Psoas muscle (tissue), 8 donors: Measurements from ENCODE around the gene C1orf198. TPM values are rescaled to one million over a fixed set of nuclear protein-coding genes. Genes with fewer than 3 reads are reported as not detected.

ENCODE experiments used
- ATAC-seq, 4 donors: fragments of 200-7000 bp; cut with Tn5 transposase; one replicate each; pipeline ENCODE4 v1.9.1; 2020; ENCODE audit warnings: moderate library complexity in 3 of 4, mild to moderate bottlenecking in 2 of 4
- DNase-seq, 2 donors: peaks; one replicate each; pipeline ENCODE4 v3.0.0-alpha.2; 2020
- H3K27ac ChIP-seq: fragments of 200-600 bp; one replicate; pipeline ENCODE4 v1.8.0; 2022
- H3K27me3 ChIP-seq, 3 donors: fragments of 200-600 bp in 1 of 3; one replicate each; pipeline versions ENCODE4 v1.6.1 to v1.8.0; 2013 to 2022; ENCODE audit warnings: low read length in 2 of 3, mild to moderate bottlenecking in 2 of 3, moderate library complexity in 1 of 3; ENCODE audit not compliant: insufficient read depth in 3 of 3
- H3K36me3 ChIP-seq, 2 donors: fragments of 200-600 bp in 1 of 2; one replicate each; pipeline versions ENCODE4 v1.6.1 to v1.8.0; 2013 to 2022; ENCODE audit warnings: low read depth in 1 of 2, mild to moderate bottlenecking in 1 of 2, moderate library complexity in 1 of 2; ENCODE audit not compliant: insufficient read depth in 1 of 2
- H3K4me1 ChIP-seq: fragments of 200-600 bp; one replicate; pipeline ENCODE4 v1.8.0; 2022
- H3K4me3 ChIP-seq: fragments of 200-600 bp; one replicate; pipeline ENCODE4 v1.8.0; 2022; ENCODE audit warnings: mild to moderate bottlenecking
- H3K9me3 ChIP-seq: fragments of 200-600 bp; one replicate; pipeline ENCODE4 v1.8.0; 2022
- WGBS, 3 donors: extraction: QIAGEN DNeasy Blood & Tissue Kit; methylation state at CpG; one replicate each; pipeline versions ENCODE4 v1.1.6 to v1.1.7; 2013; 5-methylcytosine and 5-hydroxymethylcytosine counted together
- intact Hi-C, 2 donors: fragments of 100-400 bp; cut with DNase I; formaldehyde crosslinking; loops; one replicate each; pipeline versions ENCODE4 v1.11.0 to v1.14.2; 2022
- polyA plus RNA-seq, 3 donors: library from polyadenylated mRNA; stranded (reverse); fragments of 200-250 nt; gene quantifications; one replicate each; pipeline ENCODE4 v1.2.3, GENCODE V29; 2013
- total RNA-seq, 4 donors: library from RNA; stranded (reverse); fragmentation: NEBNext Ultra II Directional in 2 of 4; extraction: Animal tissue kit (Norgen Biotek cat#: 25700) in 2 of 4; gene quantifications; one replicate each; pipeline versions ENCODE4 v1.2.1 to v1.2.4, GENCODE V29; 2021 to 2023
- TF ChIP-seq, protein P1 (sequence below): fragments of 200-600 bp; IDR thresholded peaks from one replicate; pipeline ENCODE4 v1.8.0; 2022; ENCODE audit warnings: antibody characterized with exemption
- donor health status: healthy with polysubstance abuse.
- donor health status: DM: no; HTN: no; CAD: no; lungs with moderate emphysema.
- donor health status: Bipolar disorder and iron deficiency.
- donor health status: healthy.
- donor health status: DM: yes; HTN: yes; CAD: no.
- donor health status: DM: no; HTN: no; CAD: no.
- donor health status: DM: no; HTN: no; CAD: no.
- donor health status: DM: yes; HTN: yes; CAD: no.

Gene C1orf198
- total and polyA plus RNA-seq, 7 donors: 32.0 to 122 (median 81.8) TPM

DNA sequence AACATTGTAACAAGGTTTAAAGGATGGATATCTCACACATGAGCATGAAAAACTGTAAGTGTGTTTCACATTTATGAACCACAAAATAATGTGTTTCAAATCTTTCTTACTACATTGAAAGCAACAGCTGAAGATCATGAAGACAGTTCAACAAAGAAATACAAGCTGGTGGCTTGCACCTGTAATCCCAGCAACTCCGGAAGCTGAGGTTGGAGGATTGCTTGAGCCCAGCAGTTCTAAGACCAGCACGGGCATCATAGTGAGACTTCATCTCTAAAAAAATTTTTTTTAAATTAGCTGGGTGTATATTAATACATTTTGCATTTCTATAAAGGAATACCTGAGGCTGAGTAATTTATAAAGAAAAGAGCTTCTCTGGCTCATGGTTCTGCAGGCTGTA is 27.1 kb upstream of the C1orf198 start:
- H3K36me3 ChIP-seq: no peaks in the 10 kb centered on the region
- DNase-seq (no peak), ATAC-seq (no peak)
- H3K27me3 ChIP-seq: peaks cover 0 to 11% (median 0%) of the 10 kb centered on the region in 3 donors
- H3K4me1 ChIP-seq: no peaks in the 10 kb centered on the region
- no peak overlapping the region for H3K4me3 ChIP-seq
- no peaks in the 10 kb centered on the region for H3K9me3 ChIP-seq
- TF ChIP-seq, protein P1, sequence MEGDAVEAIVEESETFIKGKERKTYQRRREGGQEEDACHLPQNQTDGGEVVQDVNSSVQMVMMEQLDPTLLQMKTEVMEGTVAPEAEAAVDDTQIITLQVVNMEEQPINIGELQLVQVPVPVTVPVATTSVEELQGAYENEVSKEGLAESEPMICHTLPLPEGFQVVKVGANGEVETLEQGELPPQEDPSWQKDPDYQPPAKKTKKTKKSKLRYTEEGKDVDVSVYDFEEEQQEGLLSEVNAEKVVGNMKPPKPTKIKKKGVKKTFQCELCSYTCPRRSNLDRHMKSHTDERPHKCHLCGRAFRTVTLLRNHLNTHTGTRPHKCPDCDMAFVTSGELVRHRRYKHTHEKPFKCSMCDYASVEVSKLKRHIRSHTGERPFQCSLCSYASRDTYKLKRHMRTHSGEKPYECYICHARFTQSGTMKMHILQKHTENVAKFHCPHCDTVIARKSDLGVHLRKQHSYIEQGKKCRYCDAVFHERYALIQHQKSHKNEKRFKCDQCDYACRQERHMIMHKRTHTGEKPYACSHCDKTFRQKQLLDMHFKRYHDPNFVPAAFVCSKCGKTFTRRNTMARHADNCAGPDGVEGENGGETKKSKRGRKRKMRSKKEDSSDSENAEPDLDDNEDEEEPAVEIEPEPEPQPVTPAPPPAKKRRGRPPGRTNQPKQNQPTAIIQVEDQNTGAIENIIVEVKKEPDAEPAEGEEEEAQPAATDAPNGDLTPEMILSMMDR: no peak
- 43 to 80% (median 55%) methylated on average over 2 of the region's 2 CpGs for WGBS, 3 donors
- intact Hi-C loops: no loop called here
- no peak overlapping the region for H3K27ac ChIP-seq

DNA sequence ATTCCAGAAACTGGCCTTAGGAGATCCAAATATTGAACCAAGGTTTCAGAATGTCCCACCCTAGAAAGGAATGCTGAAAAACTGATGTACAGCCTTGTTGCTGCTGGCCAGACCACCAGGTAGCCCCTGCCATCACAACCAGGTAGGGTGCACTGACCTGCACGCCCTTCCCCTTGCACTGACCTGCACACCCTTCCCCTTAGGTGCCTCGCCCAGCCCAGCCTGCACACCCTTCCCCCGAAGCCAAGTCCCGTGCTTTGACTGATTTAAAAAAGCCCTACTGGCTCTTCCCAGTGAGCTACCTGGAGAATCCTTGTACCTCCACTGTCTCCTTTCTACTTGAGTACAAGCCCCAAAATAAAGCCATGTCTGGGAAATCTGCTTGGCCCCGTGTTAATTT is 26.3 kb upstream of the C1orf198 start:
- 87 to 93% (median 88%) methylated on average over 5 of the region's 5 CpGs for WGBS, 3 donors
- TF ChIP-seq, protein P1: no peak
- Histone ChIP-seq H3K4me3 (no peak overlapping the region), H3K36me3 (no peaks in the 10 kb centered on the region), H3K4me1 (no peaks in the 10 kb centered on the region), H3K9me3 (no peaks in the 10 kb centered on the region), H3K27ac (no peak overlapping the region), H3K27me3 (peaks cover 0 to 11% (median 0%) of the 10 kb centered on the region in 3 donors)
- no peak for DNase-seq
- ATAC-seq: no peak
- intact Hi-C loops: no loop called here

DNA sequence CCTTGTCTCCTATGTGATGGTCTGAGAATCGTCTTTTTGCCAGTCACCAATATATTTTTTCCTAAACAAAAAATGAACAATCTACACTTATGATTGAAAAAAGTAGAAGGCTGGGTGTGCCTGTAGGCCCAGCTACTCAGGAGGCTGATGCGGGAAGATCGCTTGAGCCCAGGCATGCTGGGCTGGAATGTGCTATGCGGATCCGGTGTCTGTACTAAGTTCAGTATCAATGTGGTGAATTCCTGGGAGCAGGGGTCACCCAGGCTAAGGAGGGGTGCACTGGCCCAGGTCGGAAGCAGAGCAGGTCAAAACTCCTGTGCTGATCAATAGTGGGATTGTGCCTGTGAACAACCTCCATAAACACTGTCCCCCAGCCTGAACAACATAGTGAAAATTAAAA is 25.7 kb upstream of the C1orf198 start:
- TF ChIP-seq, protein P1: no peak
- H3K9me3 ChIP-seq: no peaks in the 10 kb centered on the region
- ATAC-seq (no peak), DNase-seq (no peak)
- H3K36me3 ChIP-seq: no peaks in the 10 kb centered on the region
- no peaks in the 10 kb centered on the region for H3K4me1 ChIP-seq
- no peak overlapping the region for H3K27ac ChIP-seq
- peaks cover 0 to 11% (median 0%) of the 10 kb centered on the region in 3 donors for H3K27me3 ChIP-seq
- intact Hi-C loops: no loop called here
- H3K4me3 ChIP-seq: no peak overlapping the region
- 89 to 91% (median 90%) methylated on average over 6 of the region's 6 CpGs for WGBS, 3 donors

DNA sequence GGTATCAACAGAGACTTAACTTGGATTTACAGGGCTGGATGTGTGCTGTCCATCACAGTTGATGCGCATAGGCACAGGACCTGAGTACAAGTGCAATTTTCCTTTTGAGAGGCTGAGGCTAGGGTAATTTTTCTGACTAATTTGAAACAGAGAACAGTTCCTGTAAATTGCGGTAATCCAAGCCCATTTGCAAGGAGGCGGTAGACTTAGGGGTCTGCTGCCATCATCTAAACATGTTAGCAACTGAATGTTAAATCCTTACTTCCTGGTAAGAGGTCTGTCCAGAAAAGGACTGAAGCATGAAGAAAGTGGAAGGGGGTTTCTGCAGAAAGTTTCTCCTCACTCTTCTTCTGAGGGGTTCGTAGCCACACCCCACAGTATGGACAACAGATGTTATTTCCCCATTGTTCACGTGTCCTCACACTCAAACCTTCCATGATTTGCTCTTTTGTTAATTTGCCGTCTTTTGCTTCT is 23.7 kb upstream of the C1orf198 start:
- ATAC-seq (no peak), DNase-seq (no peak)
- Histone ChIP-seq H3K4me3 (no peak overlapping the region), H3K27ac (no peak overlapping the region), H3K9me3 (no peaks in the 10 kb centered on the region), H3K4me1 (no peaks in the 10 kb centered on the region), H3K27me3 (peaks cover 0 to 11% (median 0%) of the 10 kb centered on the region in 3 donors), H3K36me3 (no peaks in the 10 kb centered on the region)
- TF ChIP-seq, protein P1: no peak
- 50 to 71% (median 60%) methylated on average over 6 of the region's 6 CpGs for WGBS, 3 donors
- intact Hi-C loops: no loop called here

DNA sequence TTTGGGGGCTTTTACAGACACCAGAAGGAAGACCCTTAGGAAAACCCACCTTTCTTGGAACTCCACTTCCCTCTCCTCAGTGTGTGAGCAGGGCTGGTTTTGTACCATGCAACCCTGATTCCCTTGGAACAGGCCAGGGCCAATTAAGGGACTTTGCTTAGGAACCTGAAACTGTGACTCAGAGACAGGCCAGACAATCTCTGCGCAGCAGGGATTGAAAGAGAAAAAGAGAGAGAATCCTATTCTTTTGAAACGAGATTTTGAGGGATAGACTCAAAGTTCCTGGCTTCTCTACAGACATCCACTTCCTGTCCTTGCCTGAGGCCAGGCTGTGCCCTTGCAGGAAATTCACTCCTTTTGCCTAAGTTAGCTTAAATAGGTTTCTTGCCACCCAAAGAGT is 23.1 kb upstream of the C1orf198 start:
- Histone ChIP-seq H3K36me3 (no peaks in the 10 kb centered on the region), H3K27me3 (peaks cover 0 to 11% (median 0%) of the 10 kb centered on the region in 3 donors), H3K27ac (no peak overlapping the region), H3K4me3 (no peak overlapping the region), H3K9me3 (no peaks in the 10 kb centered on the region), H3K4me1 (no peaks in the 10 kb centered on the region)
- ATAC-seq (no peak), DNase-seq (no peak)
- 31 to 46% (median 41%) methylated on average over 2 of the region's 2 CpGs for WGBS, 3 donors
- intact Hi-C loops: no loop called here
- TF ChIP-seq, protein P1: no peak
